HCT116 (cell line): Measurements from ENCODE around the gene SYNGR3. TPM values are rescaled to one million over a fixed set of nuclear protein-coding genes. Genes with fewer than 3 reads are reported as not detected.

Experiments
- ATAC-seq: fragments of 200-7000 bp; cut with Tn5 transposase; 2 replicates; pipeline ENCODE4 v1.9.1; 2020; ENCODE audit warnings: mild to moderate bottlenecking, moderate library complexity
- BruUV-seq: library from RNA; stranded (reverse); fragments of 400-500 nt; replicated peaks from 2 replicates; lab custom pipeline; 2021; lab: Mats Ljungman, UMichigan
- CTCF ChIA-PET: fragments of 300-600 bp; sonication (Branson Sonifier 250); formaldehyde crosslinking; loops from one replicate; lab custom pipeline; 2021; ENCODE audit warnings: antibody characterized with exemption; lab: Charles Lee
- POLR2A ChIA-PET: fragments of 300-600, 350-600 bp; sonication (Branson Sonifier 250); formaldehyde crosslinking; loops from one replicate; lab custom pipeline; 2021; ENCODE audit warnings: antibody characterized with exemption; lab: Charles Lee
- RAD21 ChIA-PET, 2 experiments: fragments of 300-600 bp; sonication (Branson Sonifier 250); formaldehyde crosslinking; loops; one replicate each; lab custom pipeline; 2023; ENCODE audit warnings: low total read pairs in 2 of 2; ENCODE audit not compliant: uncharacterized antibody in 2 of 2, unreplicated experiment in 2 of 2, low non-redundant PET in 1 of 2; lab: Charles Lee
- DNase-seq: peaks from one replicate; pipeline ENCODE4 v3.0.0-alpha.2; 2010; ENCODE audit warnings: low read depth, low spot score
- H2AFZ ChIP-seq: fragments of 200-600 bp; shearing (Covaris generic), sonication (generic); 2 replicates; pipeline ENCODE4 v1.6.1; 2017; ENCODE audit warnings: low read depth, mixed run types, mixed read lengths, antibody characterized with exemption, low read length; ENCODE audit not compliant: poor library complexity, severe bottlenecking
- H3K27ac ChIP-seq: 2 replicates; pipeline ENCODE4 v1.5.1; 2012; ENCODE audit warnings: low read depth, low read length
- H3K27me3 ChIP-seq: fragments of 200-600 bp; sonication (generic); 2 replicates; pipeline ENCODE4 v1.6.1; 2016; ENCODE audit warnings: mixed run types, low read length, mixed read lengths; ENCODE audit not compliant: insufficient read depth
- H3K36me3 ChIP-seq, 2 experiments: fragments of 200-500 bp in 1 of 2; fragments of 200-600 bp in 1 of 2; sonication (Bioruptor generic) in 1 of 2; sonication (generic) in 1 of 2; 2 replicates each; pipeline versions ENCODE4 v1.5.1 to v1.6.1; 2014 to 2016; ENCODE audit warnings: low read length in 2 of 2, inconsistent platforms in 1 of 2, mixed read lengths in 1 of 2, mixed run types in 1 of 2; ENCODE audit not compliant: insufficient read depth in 2 of 2, control insufficient read depth in 1 of 2
- H3K4me1 ChIP-seq, 2 experiments: fragments of 200-600 bp in 1 of 2; sonication (generic) in 1 of 2; 2 replicates each; pipeline versions ENCODE4 v1.5.1 to v1.6.1; 2012 to 2017; ENCODE audit warnings: low read length in 2 of 2, inconsistent platforms in 1 of 2, mild to moderate bottlenecking in 1 of 2, mixed read lengths in 1 of 2, mixed run types in 1 of 2, moderate library complexity in 1 of 2; ENCODE audit not compliant: insufficient read depth in 2 of 2, control insufficient read depth in 1 of 2
- H3K4me2 ChIP-seq: fragments of 200-600 bp; sonication (generic); 2 replicates; pipeline ENCODE4 v1.6.1; 2017; ENCODE audit warnings: mixed run types, low read length, mixed read lengths
- H3K4me3 ChIP-seq, 2 experiments: fragments of 200-600 bp in 1 of 2; sonication (generic) in 1 of 2; replicated peaks in 1 of 2; 2 replicates each; pipeline ENCODE4 v1.5.1; 2011 to 2016; ENCODE audit warnings: low read length in 2 of 2, control low read depth in 1 of 2, low read depth in 1 of 2, mild to moderate bottlenecking in 1 of 2, mixed read lengths in 1 of 2, mixed run types in 1 of 2
- H3K79me2 ChIP-seq: fragments of 200-600 bp; sonication (generic); 2 replicates; pipeline ENCODE4 v1.6.1; 2017; ENCODE audit warnings: mild to moderate bottlenecking, mixed run types, low read length, moderate library complexity, mixed read lengths; ENCODE audit not compliant: insufficient read depth
- H3K9ac ChIP-seq: fragments of 200-600 bp; sonication (generic); 2 replicates; pipeline ENCODE4 v1.6.1; 2016; ENCODE audit warnings: low read length, mixed read lengths
- H3K9me2 ChIP-seq: fragments of 200-600 bp; sonication (generic), shearing (Covaris generic); 2 replicates; pipeline ENCODE4 v1.6.1; 2017; ENCODE audit warnings: mixed run types, mild to moderate bottlenecking, moderate library complexity; ENCODE audit not compliant: insufficient read depth
- H3K9me3 ChIP-seq, 2 experiments: fragments of 200-500 bp in 1 of 2; fragments of 200-600 bp in 1 of 2; sonication (Bioruptor generic) in 1 of 2; sonication (generic) in 1 of 2; 2 replicates each; pipeline ENCODE4 v1.6.1; 2014 to 2017; ENCODE audit warnings: low read length in 2 of 2, mixed read lengths in 2 of 2, inconsistent platforms in 1 of 2, low read depth in 1 of 2, mild to moderate bottlenecking in 1 of 2, mixed run types in 1 of 2, moderate library complexity in 1 of 2; ENCODE audit not compliant: control insufficient read depth in 1 of 2, insufficient read depth in 1 of 2
- H4K20me1 ChIP-seq: fragments of 200-600 bp; sonication (generic), shearing (Covaris generic); 2 replicates; pipeline ENCODE4 v1.6.1; 2017; ENCODE audit warnings: mixed run types, mild to moderate bottlenecking, moderate library complexity; ENCODE audit not compliant: insufficient read depth
- EGR1 ChIP-seq: IDR thresholded peaks from 2 replicates; pipeline ENCODE4 v1.6.1; 2012; ENCODE audit warnings: low read depth
- SIN3A ChIP-seq: IDR thresholded peaks from 2 replicates; pipeline ENCODE4 v1.6.1; 2012; ENCODE audit warnings: low read depth
- YY1 ChIP-seq: IDR thresholded peaks from 2 replicates; pipeline ENCODE4 v1.6.1; 2011; ENCODE audit warnings: low read length, low read depth, moderate library complexity, mild to moderate bottlenecking; ENCODE audit not compliant: insufficient replicate concordance; ENCODE audit errors: extremely low read depth
- ZFX ChIP-seq: fragments of 450-650 bp; IDR thresholded peaks from 2 replicates; pipeline ENCODE4 v1.6.1; 2017
- intact Hi-C: fragments of 100-400 bp; cut with micrococcal nuclease; formaldehyde crosslinking; loops from 2 replicates; pipeline ENCODE4 v1.10.0; 2022
- total RNA-seq: library from RNA; stranded (reverse); gene quantifications from one replicate; pipeline ENCODE4 v1.2.1, GENCODE V29; 2021; ENCODE audit not compliant: unreplicated experiment
- TF ChIP-seq, protein P1 (sequence below): IDR thresholded peaks from 2 replicates; pipeline ENCODE4 v1.6.1; 2012; ENCODE audit warnings: low read depth
- TF ChIP-seq, protein P2 (sequence below): IDR thresholded peaks from 2 replicates; pipeline ENCODE4 v1.6.1; 2011; ENCODE audit warnings: mild to moderate bottlenecking, low read length, moderate library complexity; ENCODE audit not compliant: insufficient replicate concordance; ENCODE audit errors: extremely low read depth

The SYNGR3 gene
- total RNA-seq, 1 experiment from 2014 or later: 11.5 TPM

DNA sequence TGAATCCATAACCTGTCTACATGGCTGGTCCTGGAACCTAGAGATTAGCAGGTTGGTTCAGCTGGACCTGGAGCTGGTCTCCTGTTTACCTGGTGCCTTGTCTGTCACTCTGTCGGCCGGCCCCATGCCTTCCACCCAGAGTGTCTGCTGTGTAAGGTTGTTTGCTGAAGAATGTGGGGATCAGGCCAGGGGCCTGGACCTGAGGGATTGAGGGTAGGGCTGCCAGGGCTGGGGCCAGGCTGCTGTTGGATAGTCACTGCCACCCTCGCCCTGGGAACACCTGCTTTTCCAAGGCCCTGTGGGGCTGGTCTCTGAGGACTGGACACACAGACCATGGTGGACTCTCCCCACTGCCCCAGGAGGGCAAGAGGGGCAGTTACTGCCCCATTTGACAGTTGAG, 38.4 kb downstream of the SYNGR3 start:
- RAD21 ChIA-PET: interaction anchor here in 1 of 2 experiments (1.2 kb wide), 1 partner anchor 112 kb away, joined by 3 read pairs; no protein-coding TSS in a partner anchor
- intact Hi-C loops: loop anchor here (10.0 kb wide), 1 partner anchor 227 kb away; the partner anchor contains the start of gene ECI1
- POLR2A ChIA-PET: no interaction called here

More for the DNA sequence above, 38.4 kb downstream of the SYNGR3 start:
- H3K4me1 ChIP-seq: peaks cover 19 to 35% of the 10 kb centered on the region in 2 experiments
- H3K27me3 ChIP-seq: no peaks in the 10 kb centered on the region
- no peak for ATAC-seq
- no peaks in the 10 kb centered on the region for H3K9me3 ChIP-seq
- H3K79me2 ChIP-seq: peaks cover 14% of the 10 kb centered on the region; the same call in 1 of the 2 replicates
- H3K4me3 ChIP-seq: peak overlapping the region; percentile 60 to 77
- no peak overlapping the region for H2AFZ ChIP-seq
- no peak for DNase-seq
- TF ChIP-seq ZFX: no peak
- TF ChIP-seq, protein P1, sequence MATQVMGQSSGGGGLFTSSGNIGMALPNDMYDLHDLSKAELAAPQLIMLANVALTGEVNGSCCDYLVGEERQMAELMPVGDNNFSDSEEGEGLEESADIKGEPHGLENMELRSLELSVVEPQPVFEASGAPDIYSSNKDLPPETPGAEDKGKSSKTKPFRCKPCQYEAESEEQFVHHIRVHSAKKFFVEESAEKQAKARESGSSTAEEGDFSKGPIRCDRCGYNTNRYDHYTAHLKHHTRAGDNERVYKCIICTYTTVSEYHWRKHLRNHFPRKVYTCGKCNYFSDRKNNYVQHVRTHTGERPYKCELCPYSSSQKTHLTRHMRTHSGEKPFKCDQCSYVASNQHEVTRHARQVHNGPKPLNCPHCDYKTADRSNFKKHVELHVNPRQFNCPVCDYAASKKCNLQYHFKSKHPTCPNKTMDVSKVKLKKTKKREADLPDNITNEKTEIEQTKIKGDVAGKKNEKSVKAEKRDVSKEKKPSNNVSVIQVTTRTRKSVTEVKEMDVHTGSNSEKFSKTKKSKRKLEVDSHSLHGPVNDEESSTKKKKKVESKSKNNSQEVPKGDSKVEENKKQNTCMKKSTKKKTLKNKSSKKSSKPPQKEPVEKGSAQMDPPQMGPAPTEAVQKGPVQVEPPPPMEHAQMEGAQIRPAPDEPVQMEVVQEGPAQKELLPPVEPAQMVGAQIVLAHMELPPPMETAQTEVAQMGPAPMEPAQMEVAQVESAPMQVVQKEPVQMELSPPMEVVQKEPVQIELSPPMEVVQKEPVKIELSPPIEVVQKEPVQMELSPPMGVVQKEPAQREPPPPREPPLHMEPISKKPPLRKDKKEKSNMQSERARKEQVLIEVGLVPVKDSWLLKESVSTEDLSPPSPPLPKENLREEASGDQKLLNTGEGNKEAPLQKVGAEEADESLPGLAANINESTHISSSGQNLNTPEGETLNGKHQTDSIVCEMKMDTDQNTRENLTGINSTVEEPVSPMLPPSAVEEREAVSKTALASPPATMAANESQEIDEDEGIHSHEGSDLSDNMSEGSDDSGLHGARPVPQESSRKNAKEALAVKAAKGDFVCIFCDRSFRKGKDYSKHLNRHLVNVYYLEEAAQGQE: no peak
- TF ChIP-seq YY1: no peak
- TF ChIP-seq, protein P2, sequence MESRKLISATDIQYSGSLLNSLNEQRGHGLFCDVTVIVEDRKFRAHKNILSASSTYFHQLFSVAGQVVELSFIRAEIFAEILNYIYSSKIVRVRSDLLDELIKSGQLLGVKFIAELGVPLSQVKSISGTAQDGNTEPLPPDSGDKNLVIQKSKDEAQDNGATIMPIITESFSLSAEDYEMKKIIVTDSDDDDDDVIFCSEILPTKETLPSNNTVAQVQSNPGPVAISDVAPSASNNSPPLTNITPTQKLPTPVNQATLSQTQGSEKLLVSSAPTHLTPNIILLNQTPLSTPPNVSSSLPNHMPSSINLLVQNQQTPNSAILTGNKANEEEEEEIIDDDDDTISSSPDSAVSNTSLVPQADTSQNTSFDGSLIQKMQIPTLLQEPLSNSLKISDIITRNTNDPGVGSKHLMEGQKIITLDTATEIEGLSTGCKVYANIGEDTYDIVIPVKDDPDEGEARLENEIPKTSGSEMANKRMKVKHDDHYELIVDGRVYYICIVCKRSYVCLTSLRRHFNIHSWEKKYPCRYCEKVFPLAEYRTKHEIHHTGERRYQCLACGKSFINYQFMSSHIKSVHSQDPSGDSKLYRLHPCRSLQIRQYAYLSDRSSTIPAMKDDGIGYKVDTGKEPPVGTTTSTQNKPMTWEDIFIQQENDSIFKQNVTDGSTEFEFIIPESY: no peak
- no peak for TF ChIP-seq EGR1
- TF ChIP-seq SIN3A: no peak
- CTCF ChIA-PET: no interaction called here
- no peaks in the 10 kb centered on the region for H3K36me3 ChIP-seq
- no peaks in the 10 kb centered on the region for H4K20me1 ChIP-seq
- peak overlapping the region; percentile 72; the same call in 1 of the 2 replicates for H3K27ac ChIP-seq
- H3K4me2 ChIP-seq: peak overlapping the region; percentile 99
- H3K9ac ChIP-seq: peak overlapping the region; percentile 76
- H3K9me2 ChIP-seq: no peaks in the 10 kb centered on the region
- BruUV-seq: no TSS peak
